Middle frontal gyrus (tissue), 1 donor: Measurements from ENCODE around the gene RPH3AL.
"Not testable (repeated sequence)": the region's sequence is repeated elsewhere in the genome, so short reads cannot be mapped to it uniquely, and the experiment has no call there.

Experiments used
- DNase-seq: peaks from one replicate; pipeline ENCODE4 v3.0.0-alpha.2; 2015; ENCODE audit warnings: low spot score; ENCODE audit errors: extremely low spot score

Gene RPH3AL

GRCh38 chr17:379531-380465 is 27.2 kb upstream of the RPH3AL start:
- no peak for DNase-seq

- DNase-seq, result no peak
Observed at GRCh38 chr17:378068-378467, 25.5 kb upstream of the RPH3AL start.

- no peak for DNase-seq
Observed at GRCh38 chr17:376936-377863, 24.6 kb upstream of the RPH3AL start.

- DNase-seq, result no peak
Observed at GRCh38 chr17:373613-374230, 21.1 kb upstream of the RPH3AL start.

- no peak for DNase-seq
Observed at GRCh38 chr17:372157-373152, 19.8 kb upstream of the RPH3AL start.

GRCh38 chr17:371583-371982 is 19.0 kb upstream of the RPH3AL start:
- DNase-seq, result no peak

GRCh38 chr17:367656-368055 is 15.0 kb upstream of the RPH3AL start:
- DNase-seq, result not testable (repeated sequence)

- not testable (repeated sequence) for DNase-seq
Observed at GRCh38 chr17:366657-367615, 14.3 kb upstream of the RPH3AL start.

- no peak for DNase-seq
Observed at GRCh38 chr17:364766-365165, 12.2 kb upstream of the RPH3AL start.

GRCh38 chr17:364308-364707 is 11.7 kb upstream of the RPH3AL start:
- DNase-seq, result no peak

GRCh38 chr17:362721-363120 is 10.1 kb upstream of the RPH3AL start:
- DNase-seq, result no peak

GRCh38 chr17:360092-360750 is 7.6 kb upstream of the RPH3AL start:
- no peak for DNase-seq

- DNase-seq, result no peak
Observed at GRCh38 chr17:358491-359151, 6.0 kb upstream of the RPH3AL start.

- DNase-seq, result no peak
Observed at GRCh38 chr17:357644-358043, 5.0 kb upstream of the RPH3AL start.

- DNase-seq, result no peak
Observed at GRCh38 chr17:356671-357434, 4.2 kb upstream of the RPH3AL start.

GRCh38 chr17:354651-355556 is 2.3 kb upstream of the RPH3AL start:
- DNase-seq, result no peak
